Liver (tissue), 3 donors: ENCODE results near the gene ELF2.

Experiments
- CTCF ChIP-seq: fragments of 150-350 bp; IDR thresholded peaks from 2 replicates; pipeline ENCODE4 v1.5.1; 2017; ENCODE audit warnings: improper control_type of control experiment, low read depth, low read length; ENCODE audit not compliant: missing input control
- FOXA1 ChIP-seq: IDR thresholded peaks from 2 replicates; pipeline ENCODE4 v1.6.1; 2016; ENCODE audit warnings: antibody characterized with exemption
- GABPA ChIP-seq, 2 donors: IDR thresholded peaks in 1 of 2; conservative IDR thresholded peaks in 1 of 2; 2 replicates each; pipeline ENCODE4 v1.6.1; 2016; ENCODE audit warnings: antibody characterized with exemption in 2 of 2, mild to moderate bottlenecking in 1 of 2, moderate library complexity in 1 of 2
- HNF4A ChIP-seq, 2 donors: conservative IDR thresholded peaks; 2 replicates each; pipeline ENCODE4 v1.6.1; 2016; ENCODE audit warnings: antibody characterized with exemption in 2 of 2, mild to moderate bottlenecking in 2 of 2
- HNF4G ChIP-seq: IDR thresholded peaks from 2 replicates; pipeline ENCODE4 v1.6.1; 2016; ENCODE audit warnings: antibody characterized with exemption
- JUND ChIP-seq, 2 donors: IDR thresholded peaks; 2 replicates each; pipeline ENCODE4 v1.6.1; 2016; ENCODE audit warnings: antibody characterized with exemption in 2 of 2
- MAX ChIP-seq: IDR thresholded peaks from 2 replicates; pipeline ENCODE4 v1.6.1; 2016; ENCODE audit warnings: antibody characterized with exemption
- NR2F2 ChIP-seq: IDR thresholded peaks from 2 replicates; pipeline ENCODE4 v1.6.1; 2016; ENCODE audit warnings: antibody characterized with exemption
- RAD21 ChIP-seq, 2 donors: IDR thresholded peaks; 2 replicates each; pipeline ENCODE4 v1.6.1; 2016; ENCODE audit warnings: antibody characterized with exemption in 2 of 2, mild to moderate bottlenecking in 2 of 2
- RXRA ChIP-seq, 2 donors: IDR thresholded peaks; 2 replicates each; pipeline ENCODE4 v1.6.1; 2017 to 2018; ENCODE audit warnings: antibody characterized with exemption in 2 of 2, mild to moderate bottlenecking in 1 of 2
- SP1 ChIP-seq: IDR thresholded peaks from 2 replicates; pipeline ENCODE4 v1.6.1; 2018; ENCODE audit warnings: antibody characterized with exemption, mild to moderate bottlenecking
- TAF1 ChIP-seq: conservative IDR thresholded peaks from 2 replicates; pipeline ENCODE4 v1.6.1; 2016; ENCODE audit warnings: antibody characterized with exemption, mild to moderate bottlenecking
- YY1 ChIP-seq: IDR thresholded peaks from 2 replicates; pipeline ENCODE4 v1.6.1; 2016; ENCODE audit warnings: antibody characterized with exemption, mild to moderate bottlenecking
- ZBTB33 ChIP-seq: IDR thresholded peaks from 2 replicates; pipeline ENCODE4 v1.6.1; 2016; ENCODE audit warnings: antibody characterized with exemption
- donor health status: healthy.
- donor health status: healthy.

GRCh38 chr4:139214039-139214534 is 37.1 kb upstream of the ELF2 start:
- TF ChIP-seq CTCF: no peak
- TF ChIP-seq SP1: no peak
- no peak for TF ChIP-seq FOXA1
- no peak for TF ChIP-seq RXRA (IDR thresholded peaks at IDR 0.05)
- TF ChIP-seq YY1: no peak
- no peak for TF ChIP-seq TAF1
- TF ChIP-seq MAX: no peak
- TF ChIP-seq RAD21 (IDR thresholded peaks at IDR 0.05): no peak
- no peak for TF ChIP-seq NR2F2
- TF ChIP-seq HNF4A (conservative IDR thresholded peaks at IDR 0.05): no peak
- no peak for TF ChIP-seq HNF4G
- no peak for TF ChIP-seq GABPA (IDR thresholded peaks at IDR 0.05 in 1 of 2, conservative IDR thresholded peaks at IDR 0.05 in 1 of 2)
- TF ChIP-seq JUND (IDR thresholded peaks at IDR 0.05): no peak
- no peak for TF ChIP-seq ZBTB33
